HL-60 (cell line): ENCODE data around the gene MCM5.

ENCODE experiments used
- CTCF ChIP-seq: IDR thresholded peaks from one replicate; pipeline ENCODE4 v1.5.1; 2011; ENCODE audit warnings: low read length, control low read depth, inconsistent platforms; ENCODE audit not compliant: insufficient read depth
- GABPA ChIP-seq: IDR thresholded peaks from 2 replicates; pipeline ENCODE4 v1.6.1; 2012; ENCODE audit warnings: low read depth
- POLR2AphosphoS5 ChIP-seq: IDR thresholded peaks from 2 replicates; pipeline ENCODE4 v1.6.1; 2012; ENCODE audit warnings: low read depth
- REST ChIP-seq: IDR thresholded peaks from 2 replicates; pipeline ENCODE4 v1.6.1; 2012; ENCODE audit warnings: low read depth; ENCODE audit not compliant: insufficient replicate concordance

GRCh38 chr22:35436421-35436820 lies 36.5 kb downstream of the MCM5 start:
- TF ChIP-seq CTCF (no peak), POLR2AphosphoS5 (no peak), REST (no peak), GABPA (no peak)
